Measurements from ENCODE around the gene SFSWAP.

- TF ChIP-seq EZH2 (IDR thresholded peaks at IDR 0.05; ENCODE audit: insufficient read depth, poor library complexity, severe bottlenecking), result no peak
- TF ChIP-seq EZH2phosphoT487 (IDR thresholded peaks at IDR 0.05; ENCODE audit: insufficient read depth, low read depth), result no peak
Observed at GRCh38 chr12:131674373-131674772, 36.5 kb upstream of the SFSWAP start.

Data from GM23248 (cell line).